GM19463 (cell line): Measurements from ENCODE around the gene SLA2.
"Not testable (repeated sequence)": the region's sequence is repeated elsewhere in the genome, so short reads cannot be mapped to it uniquely, and the experiment has no call there.

Experiments used
- ATAC-seq: cut with Tn5 transposase; IDR thresholded peaks from one replicate; pipeline ENCODE4 v1.9.1; 2021; ENCODE audit warnings: mild to moderate bottlenecking, moderate library complexity; ENCODE audit not compliant: unreplicated experiment

SLA2 gene

GRCh38 chr20:36646678-36647077, 682 bp upstream of the SLA2 start:
- no peak for ATAC-seq

DNA sequence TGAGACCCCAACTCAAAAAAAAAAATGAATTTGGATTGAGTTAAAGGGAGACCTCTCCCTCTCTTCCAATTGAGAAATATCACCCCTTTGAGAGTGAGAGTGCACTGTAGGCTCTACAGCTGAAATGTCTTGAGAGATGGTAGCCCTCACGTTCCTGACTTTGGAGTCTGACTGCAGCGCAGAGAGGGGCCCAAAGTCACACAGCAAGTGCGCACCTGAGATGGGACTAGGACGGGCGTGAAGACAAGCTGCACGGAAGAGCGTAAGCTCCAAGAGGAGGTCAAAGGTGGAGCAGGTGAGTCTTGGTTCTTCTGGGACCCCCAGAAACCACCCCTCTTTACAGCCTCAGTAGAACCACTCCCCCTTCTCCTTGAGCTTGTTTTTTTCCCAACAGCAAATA, 643 bp downstream of the SLA2 start:
- no peak for ATAC-seq

GRCh38 chr20:36644706-36645095, 1.3 kb downstream of the SLA2 start:
- ATAC-seq = no peak

GRCh38 chr20:36644032-36644705, 1.8 kb downstream of the SLA2 start:
- ATAC-seq = no peak

GRCh38 chr20:36642136-36642535, 3.9 kb downstream of the SLA2 start:
- no peak for ATAC-seq

DNA sequence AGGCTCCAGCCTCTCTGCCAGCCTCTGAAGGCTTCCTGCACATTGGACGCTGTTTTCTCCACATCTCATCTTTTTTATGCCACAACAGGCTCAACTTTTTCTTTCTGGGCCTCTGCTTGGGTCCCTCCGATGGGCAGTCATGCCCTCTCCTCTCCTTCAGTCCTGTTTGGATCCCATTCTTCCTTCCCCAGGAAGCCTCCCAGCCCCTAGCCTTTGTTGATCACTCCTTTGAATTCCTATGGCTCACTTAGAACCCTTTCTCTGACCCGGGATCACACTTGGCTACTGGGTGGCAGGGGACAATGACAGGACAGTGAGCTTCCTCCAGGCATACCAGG, 4.5 kb downstream of the SLA2 start:
- no peak for ATAC-seq

DNA sequence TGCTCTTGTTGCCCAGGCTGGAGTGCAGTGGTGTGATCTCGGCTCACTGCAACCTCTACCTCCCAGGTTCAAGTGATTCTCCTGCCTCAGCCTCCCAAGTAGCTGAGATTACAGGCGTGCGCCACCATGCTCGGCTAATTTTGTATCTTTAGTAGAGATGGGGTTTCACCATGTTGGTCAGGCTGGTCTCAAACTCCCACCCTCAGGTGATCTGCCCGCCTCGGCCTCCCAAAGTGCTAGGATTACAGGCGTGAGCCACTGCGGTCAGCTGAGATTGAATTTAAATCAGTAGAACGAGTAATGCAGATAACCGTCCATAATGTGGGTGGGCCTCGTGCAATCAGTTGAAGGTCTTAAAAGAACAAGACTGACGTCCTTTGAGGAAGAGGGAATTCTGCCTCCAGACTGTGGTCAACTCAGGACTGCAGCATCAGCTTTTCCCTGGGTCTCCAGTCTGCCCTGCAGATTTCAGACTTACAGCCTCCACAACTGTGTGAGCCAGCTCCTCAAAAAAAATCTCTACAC, 7.1 kb downstream of the SLA2 start:
- ATAC-seq = not testable (repeated sequence)

- no peak for ATAC-seq
Observed at GRCh38 chr20:36634342-36634741, 11.7 kb downstream of the SLA2 start.

DNA sequence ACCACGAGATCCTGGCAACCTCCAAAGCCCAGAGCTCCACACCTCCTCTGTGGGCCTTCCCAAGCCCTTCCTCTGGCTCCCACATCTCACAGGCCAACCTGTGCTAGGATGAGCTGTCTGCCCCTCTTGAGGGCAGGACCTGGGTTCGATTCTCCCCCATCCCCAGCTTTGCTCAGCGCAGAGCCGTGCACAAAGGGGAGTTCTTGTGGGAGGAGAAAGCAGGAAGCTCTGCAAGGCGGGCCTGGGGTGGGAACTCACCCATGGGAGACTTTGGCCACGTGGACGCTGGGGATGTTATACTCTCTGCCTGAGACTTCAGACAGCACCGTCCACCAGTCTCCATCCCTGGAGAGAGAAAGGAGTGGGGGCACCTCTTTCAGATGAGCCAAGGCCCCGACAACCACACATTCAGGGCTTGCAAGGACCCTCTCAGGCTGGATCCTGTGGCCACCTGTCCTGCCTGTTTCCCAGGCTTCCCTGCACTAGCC, 12.7 kb downstream of the SLA2 start:
- no peak for ATAC-seq

DNA sequence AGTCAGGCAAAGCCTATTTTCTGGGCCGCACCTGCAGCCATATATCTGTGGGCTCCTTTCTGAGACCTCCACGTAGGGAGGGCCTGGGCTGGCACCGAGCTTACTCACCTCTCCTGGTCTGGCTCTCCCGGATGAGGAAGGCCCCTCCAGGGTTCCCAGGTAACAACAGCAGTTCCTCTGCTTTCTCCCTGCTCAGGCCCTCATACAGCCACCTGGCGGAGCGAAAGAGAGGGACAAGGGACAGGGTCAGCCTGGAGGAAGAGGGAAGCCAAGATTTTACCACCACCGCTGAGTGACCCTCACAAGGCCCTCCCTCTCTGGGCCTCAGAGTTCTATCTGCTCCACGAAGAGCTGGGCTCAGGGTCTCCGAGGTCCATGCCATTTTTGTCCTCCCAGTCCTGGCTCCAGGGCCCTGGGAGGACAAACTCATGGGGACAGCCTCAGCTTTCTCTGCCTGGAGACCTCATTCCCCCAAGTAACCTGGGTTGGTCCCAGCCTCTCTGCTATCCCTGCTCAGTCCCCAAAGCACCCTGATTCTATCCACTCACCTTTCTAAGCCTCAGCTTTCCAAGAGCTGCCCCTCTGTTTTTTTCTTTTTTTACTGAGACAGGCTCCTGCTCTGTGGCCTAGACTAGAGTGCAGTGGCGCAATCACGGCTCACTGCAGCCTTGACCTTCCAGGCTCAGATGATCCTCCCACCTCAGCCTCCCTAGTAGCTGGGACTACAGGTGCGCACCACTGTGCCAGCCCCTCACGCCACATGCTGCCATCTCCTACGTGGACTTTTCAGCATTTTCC, 13.3 kb downstream of the SLA2 start:
- no peak for ATAC-seq

GRCh38 chr20:36632147-36632486, 13.9 kb downstream of the SLA2 start:
- no peak for ATAC-seq

DNA sequence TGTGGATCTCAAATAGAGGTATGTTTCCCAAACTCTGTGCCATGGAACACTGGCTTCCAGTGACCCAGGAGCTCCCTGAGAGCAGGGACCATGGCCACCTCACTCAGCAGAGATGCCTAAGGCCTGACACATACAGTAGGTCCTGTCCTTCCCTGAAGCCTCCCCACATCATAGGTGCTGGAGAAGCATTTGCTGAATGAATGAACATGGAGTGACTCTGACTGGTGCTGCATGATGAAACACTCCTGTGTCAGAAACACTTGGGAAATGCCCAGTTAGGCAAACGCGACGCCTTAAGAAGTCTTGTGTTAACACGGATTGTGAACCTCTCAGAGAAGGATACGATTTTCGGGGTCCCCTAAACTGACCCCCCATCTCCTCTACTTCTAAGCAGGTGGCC, 14.3 kb downstream of the SLA2 start:
- ATAC-seq = no peak

DNA sequence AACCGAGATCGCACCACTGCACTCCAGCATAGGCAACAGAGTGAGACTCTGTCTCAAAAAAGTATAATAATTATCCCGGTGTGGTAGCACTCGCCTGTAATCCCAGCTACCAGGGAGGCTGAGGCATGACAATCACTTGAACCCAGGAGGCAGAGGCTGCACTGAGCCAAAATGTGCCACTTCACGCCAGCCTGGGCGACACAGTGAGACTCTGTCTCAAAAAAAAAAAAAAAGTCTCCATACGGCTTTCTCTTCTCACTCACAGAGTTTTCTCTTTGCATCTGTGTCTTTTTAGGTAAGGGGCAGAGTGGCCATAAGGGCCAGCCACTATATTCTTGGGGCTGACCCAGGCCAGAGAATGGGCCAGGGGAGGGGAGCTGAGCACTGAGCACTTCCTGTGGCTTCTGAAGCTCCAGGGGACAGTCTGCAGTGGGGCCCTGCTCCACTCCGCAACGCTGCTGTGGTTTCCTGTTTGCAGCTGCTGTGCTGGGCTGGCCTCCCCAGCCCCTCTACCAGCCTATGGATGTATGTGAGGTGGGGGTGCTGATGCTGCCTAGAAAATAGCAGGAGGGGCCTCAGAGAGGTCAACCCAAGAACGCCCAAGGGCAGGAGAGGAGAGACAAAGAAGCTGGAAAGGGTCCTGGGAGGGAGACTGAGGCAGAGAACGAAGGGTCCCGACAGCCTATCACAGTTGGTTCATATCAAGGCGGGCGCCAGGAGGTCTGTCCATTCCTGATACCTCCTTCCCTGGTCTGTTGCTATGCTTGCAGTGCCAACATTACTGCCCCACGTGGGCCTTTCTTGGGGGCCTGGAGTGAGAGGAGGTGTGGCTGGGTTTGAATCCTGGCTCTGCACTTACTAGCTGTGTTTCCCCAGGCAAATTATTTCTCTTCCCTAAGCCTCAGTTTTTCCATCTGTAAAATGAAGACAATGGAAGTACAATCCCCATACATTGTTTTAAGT, 16.0 kb downstream of the SLA2 start:
- ATAC-seq = no peak

GRCh38 chr20:36628076-36628475, 17.9 kb downstream of the SLA2 start:
- no peak for ATAC-seq

DNA sequence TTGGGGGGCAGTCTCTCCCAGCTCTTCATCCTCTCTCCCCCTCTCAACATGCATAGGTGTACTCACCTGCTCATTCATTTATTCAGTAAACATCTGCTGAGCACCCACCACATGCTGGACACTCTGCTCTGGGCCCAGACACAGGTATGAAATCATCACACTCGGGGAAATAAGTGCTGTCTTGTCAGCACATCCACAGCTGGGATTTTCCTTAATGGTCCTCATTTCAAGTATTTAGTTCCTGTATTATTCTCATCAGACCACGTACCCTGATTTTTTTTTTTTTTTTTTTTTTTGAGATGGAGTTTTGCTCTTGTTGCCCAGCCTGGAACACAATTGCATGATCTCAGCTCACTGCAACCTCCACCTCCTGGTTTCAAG, 21.1 kb downstream of the SLA2 start:
- ATAC-seq = no peak

DNA sequence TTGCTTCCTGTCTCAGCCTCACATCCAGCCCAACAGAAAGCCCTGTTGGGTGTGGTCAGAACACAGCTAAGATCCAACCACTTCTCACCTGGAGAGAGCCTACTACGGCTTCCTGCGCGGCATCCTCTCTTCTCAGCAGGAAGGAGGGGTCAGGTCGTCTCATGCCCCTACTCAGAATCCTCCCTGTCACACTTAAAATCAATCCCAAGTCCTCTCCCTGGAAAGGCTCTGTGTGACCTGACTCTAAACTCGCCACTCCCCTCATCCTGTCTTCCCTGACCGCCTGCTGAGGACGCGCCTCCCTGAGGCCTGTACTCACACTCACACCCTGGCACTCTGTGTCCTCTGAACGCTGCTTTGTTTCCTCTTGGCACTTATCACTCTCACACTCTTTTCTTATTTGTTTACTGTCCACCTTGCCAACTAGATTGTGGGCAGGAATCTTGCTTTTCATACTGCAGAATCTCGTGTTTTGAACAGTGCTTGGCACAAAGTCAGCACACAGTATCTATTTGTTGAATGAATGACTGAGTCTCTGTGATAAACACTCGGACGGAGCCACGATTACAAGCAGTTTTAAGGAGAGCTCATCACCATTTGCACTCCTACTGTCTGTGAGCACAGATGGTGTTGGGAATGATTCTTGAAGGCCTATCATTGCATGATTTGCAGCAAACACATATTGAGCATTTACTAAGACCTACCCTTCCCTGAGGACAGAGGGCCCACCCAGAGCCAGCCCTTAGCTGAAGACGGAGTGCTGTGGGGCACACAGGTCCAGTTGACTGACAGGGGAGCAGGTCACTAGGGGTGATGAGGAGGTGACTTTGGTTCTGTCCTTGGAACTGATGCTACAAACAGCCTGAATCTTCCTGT, 21.7 kb downstream of the SLA2 start:
- no peak for ATAC-seq

GRCh38 chr20:36623444-36623843, 22.6 kb downstream of the SLA2 start:
- ATAC-seq = no peak

DNA sequence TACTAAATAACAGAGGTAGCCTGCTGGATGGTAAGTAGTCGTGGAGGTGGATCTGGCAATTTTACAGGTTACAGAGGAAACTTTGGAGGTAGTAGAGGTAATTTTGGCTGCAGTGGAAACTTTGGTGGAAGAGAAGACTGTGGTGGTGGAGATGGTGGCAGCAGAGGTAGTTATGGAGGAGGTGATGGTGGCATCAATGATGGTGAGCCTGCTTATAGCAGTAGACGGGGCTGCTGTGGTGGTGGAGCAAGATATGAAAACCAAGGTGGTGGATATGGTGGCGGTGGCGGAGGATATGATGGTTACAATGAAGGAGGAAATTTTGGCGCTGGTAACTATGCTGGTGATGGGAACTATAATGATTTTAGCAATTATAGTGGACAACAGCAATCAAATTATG, 25.1 kb downstream of the SLA2 start:
- no peak for ATAC-seq

DNA sequence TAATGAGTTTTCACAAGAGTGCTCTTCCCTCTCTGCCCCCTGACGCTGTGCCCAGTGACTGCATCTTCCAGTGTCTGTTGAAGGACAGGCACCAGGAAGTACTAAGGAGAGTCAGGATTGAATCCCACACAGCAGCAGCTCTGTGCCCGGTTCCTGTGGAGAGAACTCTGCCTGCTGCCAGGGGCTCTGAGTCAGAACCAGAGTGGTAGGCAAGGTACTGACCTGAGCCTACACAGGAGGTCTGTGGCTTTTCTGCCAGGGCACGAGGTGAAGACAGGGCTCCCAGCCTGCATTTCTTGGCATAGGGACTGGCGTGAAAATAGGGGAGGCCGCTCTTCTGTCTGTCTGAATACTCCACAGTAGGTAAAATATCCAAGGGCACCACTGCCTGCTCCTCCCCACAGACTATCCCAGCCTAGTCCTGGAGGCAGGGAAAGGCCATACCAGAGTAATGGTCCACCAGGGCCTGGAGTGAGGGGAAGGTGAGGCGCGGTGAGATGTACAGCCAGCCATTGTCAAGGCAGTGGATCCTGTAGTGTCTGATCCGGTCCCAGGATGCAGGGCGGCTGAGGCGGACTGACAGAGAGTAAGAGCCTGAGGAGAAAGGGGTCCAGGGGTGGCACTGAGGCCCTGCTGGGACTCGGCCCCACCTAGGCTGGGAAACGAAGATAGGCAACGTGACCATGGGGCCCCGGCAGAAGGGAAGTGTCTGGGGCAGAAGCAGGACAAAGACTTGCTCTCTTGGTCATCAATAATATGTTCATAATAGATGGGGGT, 31.0 kb downstream of the SLA2 start:
- no peak for ATAC-seq

DNA sequence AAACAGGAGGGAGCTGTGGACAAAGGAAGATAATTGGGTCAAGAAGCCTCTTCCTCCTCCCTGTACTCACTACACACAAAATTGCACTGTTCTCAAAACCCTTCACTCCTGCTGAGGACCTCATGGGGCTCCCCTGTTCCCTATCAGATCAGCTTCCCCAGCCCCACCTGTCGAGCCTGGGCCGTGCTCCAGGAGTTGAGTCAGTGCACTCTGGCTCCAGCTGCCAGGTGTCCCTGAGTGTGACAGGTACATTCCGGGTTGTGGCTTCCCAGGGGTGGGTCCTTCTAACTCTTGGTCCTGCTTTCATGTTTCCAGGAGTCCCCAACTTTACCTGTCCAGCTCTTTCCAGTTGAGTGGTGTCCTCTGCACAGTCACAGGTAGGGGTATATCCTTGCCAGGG, 32.0 kb downstream of the SLA2 start:
- ATAC-seq = no peak
